Stimulated activated CD8-positive, alpha-beta memory T cell treated with anti-CD3 and anti-CD28 coated beads, Interleukin-4, amount 100 ng/mL, for 4 hours (primary cell): Measurements from ENCODE around the gene FDXACB1.

ENCODE experiments used
- DNase-seq, 2 donors: peaks; one replicate each; pipeline ENCODE4 v3.0.0-alpha.2; 2020; ENCODE audit warnings: low read depth in 2 of 2, low spot score in 1 of 2

FDXACB1 gene

DNA sequence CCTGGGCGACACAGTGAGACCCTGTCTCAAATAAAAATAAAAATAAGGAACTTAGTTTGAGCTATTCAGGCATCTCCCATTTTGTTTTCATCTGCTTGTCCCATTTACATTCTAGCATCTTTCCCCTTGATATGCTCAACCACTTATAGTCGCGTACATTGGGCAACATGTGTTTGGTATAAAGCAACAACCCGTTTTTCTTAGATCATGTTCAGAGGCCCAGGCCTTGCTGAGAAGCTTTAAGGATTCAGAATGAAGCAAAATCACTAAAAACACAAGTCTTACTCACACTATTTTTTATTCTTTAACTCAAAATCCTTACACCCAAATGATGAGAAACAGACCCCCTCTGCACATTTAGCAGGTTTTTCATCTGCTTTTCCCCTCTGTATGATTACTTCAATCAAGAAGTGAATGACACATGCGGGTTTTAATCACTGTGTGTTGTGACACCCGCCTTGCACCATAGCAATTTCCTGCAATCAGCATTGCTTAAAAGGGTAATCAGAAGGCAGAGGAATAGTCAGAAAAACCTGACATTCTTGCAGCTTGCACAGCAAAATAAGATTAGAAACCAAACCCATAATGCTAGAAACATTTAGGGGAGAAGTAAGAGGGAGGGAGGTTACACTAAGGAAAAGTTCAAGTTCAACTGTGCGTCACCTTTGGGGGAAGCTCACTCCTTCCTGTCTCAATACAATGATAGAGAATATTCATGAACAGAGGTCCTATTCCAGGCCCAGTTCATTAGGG is 33.5 kb downstream of the FDXACB1 start:
- DNase-seq = no peak

DNA sequence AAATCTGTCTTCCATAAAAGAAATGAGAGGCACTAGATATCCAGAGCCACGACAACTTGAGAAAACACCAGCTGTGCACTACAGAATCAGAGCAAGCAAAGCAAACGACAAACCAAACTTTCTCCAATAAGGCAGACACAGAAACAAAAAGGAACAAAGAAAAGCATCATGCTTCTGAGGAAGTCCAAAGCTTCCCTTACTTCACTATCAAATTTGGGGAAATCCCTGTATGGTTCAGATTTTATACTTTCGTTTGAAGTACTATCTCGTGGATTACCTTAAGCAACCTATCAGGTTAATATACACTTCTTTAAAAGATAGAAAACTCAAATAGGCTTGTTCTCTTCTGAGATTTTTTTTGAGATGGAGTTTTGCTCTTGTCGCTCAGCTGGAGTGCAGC is 35.3 kb downstream of the FDXACB1 start:
- no peak for DNase-seq

GRCh38 chr11:111841370-111842053 is 37.5 kb downstream of the FDXACB1 start:
- DNase-seq = peak; percentile 67 to 90

- no peak for DNase-seq
Measured at GRCh38 chr11:111840143-111840542, 38.8 kb downstream of the FDXACB1 start.

- no peak for DNase-seq
Measured at GRCh38 chr11:111838054-111838453, 40.9 kb downstream of the FDXACB1 start.

- no peak for DNase-seq
Measured at GRCh38 chr11:111837366-111837891, 41.5 kb downstream of the FDXACB1 start.

GRCh38 chr11:111836721-111837120 is 42.2 kb downstream of the FDXACB1 start:
- DNase-seq = no peak

- no peak for DNase-seq
Measured at GRCh38 chr11:111836162-111836561, 42.8 kb downstream of the FDXACB1 start.

DNA sequence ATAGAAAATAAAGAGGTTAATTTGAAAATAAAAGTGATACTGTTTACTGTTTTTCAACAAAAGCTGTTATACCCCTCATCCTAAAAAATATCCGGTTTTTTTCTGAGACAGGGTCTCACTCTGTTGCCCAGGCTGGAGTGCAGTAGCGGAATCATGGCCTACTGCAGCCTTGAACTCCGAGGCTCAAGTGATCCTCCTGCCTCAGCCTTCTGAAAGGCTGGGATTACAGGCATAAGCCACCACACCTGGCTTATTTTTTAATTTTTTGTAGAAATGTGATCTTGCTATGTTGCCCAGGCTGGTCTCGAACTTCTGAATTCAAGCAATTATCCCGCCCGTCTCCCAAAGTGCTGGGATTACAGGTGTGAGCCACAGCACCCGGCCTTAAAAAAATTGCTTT is 43.3 kb downstream of the FDXACB1 start:
- no peak for DNase-seq

DNA sequence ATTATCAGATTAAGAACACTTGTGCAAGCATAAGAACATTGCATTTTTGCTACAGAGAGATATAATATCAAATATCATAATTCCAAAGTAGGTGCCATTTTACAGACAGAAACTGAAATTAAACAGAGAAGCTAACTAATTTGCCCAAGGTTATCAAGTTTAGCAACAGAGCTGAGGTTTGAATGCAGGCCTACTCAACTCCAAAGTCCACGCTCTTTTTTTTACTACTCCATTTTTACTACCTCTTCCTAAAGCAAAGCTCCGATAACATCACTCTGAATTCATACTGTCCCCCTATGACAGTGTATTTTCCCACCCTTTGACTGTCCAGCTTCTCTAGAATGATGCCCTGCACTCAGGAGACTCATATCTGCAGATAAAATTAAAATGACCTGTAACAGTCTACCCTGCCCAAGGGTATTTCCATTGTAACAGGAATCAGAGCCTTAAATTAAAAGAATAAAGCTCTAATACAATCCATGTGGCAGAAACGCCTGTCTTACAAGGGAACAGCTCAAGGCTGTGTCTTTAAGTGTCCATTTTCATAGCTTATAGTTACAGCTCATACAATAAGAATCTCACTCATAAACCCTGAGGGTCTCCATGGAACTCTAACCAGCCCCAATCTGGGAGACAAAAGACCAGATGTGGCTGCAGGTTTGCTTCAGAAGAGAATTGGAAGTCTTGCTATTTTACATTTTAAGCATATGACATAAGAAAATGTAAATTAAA is 44.4 kb downstream of the FDXACB1 start:
- DNase-seq = no peak

DNA sequence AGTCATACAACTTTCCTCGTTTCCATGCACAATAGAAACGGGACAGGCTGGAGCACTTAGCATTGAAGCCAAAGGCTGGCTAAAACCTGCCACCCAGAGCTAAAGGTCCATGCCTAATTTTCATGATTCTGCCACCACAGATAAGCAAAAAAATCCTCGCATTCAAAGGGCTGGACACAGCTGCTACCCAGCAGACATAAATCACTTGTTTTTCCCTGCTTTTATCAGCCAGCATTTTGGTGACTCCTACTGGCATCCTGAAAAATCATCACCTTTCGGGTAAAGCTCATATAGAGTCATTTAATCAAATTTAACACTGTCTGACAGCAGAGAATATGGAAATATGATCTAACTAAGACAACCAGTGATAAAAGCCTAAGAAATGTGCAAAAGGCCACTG is 45.4 kb downstream of the FDXACB1 start:
- DNase-seq = no peak

DNA sequence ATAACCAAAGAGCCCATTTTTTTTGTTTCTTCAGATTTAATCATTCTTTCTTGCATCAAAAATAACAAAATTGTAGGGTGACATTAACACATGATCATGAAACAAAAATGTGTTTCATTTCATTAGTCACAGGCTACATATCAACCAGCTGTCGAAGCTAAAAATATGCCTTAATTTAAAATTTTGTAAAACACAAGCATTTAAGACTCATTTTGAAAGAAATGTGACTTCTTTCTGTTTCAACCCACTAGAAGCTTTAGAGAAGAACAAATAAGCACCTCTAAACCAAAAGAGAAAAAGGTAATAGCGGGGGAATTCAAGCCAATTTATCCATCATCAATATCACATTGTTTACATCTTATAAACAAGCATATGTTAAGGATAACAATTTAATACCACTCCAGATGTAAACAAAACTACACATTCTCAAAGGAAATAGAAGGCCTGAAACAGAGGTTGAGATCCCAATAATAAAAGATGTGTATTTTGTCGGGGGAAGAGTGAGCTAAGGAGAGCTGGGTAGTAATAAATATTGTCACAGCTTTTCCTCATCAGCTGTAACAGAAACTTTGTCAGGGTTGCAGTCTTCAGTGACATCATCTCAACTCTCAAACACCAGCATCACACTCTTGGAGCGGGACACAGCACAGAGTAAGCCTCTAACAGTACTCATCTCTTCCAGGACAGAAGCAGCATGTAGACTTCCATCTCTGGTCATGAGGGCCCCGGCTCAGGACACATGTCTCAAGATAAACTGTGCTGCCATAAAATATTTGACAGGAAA is 49.6 kb downstream of the FDXACB1 start:
- no peak for DNase-seq

- DNase-seq = no peak
Measured at GRCh38 chr11:111826322-111826950, 52.5 kb downstream of the FDXACB1 start.
